ELF-1 (cell line): ENCODE data around the gene SEC61A1.

Experiments used
- DNase-seq: peaks from one replicate; pipeline ENCODE4 v3.0.0-alpha.2; 2016; ENCODE audit warnings: low read depth, low spot score

The SEC61A1 gene

GRCh38 chr3:128060473-128061381, 8.5 kb downstream of the SEC61A1 start:
- DNase-seq = no peak

GRCh38 chr3:128062033-128062745, 10.0 kb downstream of the SEC61A1 start:
- no peak for DNase-seq

- no peak for DNase-seq
These were observed 11.6 kb downstream of the SEC61A1 start for GRCh38 chr3:128063865-128064264.

DNA sequence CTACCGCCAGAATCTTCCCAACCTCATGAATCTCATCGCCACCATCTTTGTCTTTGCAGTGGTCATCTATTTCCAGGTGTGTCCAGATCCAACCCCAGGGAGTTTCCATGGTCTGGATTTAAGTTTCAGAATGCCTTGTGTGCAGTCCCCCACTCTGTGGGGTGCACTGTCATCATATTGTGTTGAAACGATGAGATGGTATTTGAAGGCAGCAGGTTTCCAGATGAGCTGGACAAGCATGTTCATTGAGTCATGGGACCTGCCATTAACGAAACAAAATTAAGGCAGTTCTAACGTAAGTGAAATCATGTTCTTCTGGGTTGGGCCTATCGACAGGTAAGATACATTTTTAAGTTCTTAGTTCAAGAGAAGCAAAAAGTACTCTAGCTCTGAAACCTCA, 12.7 kb downstream of the SEC61A1 start:
- DNase-seq = no peak

DNA sequence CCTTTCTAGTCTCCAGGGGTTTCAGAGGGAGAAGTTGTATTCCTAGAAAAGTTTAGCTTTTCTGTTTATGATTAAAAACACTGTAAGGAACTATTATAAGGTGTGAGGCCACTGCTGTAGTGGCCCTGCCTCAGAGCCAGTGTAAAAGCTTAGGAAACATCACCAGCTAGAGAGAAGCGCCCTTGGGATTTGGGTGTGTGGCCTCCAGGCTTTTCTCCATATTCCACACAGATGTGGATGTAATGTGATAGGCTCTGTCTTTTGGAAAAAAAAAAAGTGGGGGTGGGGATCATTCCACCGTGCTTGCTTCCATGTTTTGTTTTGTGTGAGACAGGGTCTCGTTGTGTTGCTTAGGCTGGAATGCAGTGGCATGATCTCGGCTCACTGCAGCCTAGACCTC, 13.9 kb downstream of the SEC61A1 start:
- DNase-seq = no peak

DNA sequence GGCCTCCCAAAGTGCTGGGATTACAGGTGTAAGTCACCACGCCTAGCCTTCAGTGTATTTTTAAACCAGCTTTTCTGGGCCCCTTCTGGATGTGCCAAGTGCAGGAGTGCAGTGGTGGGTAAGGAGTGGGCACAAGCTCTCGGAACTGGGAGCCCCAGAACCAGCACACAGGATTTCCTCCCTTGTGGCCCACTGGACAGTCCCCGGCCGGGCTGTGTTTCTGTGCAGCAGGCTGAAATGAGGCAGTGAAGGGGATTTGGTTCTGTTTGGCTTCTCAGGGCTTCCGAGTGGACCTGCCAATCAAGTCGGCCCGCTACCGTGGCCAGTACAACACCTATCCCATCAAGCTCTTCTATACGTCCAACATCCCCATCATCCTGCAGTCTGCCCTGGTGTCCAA, 14.4 kb downstream of the SEC61A1 start:
- no peak for DNase-seq

DNA sequence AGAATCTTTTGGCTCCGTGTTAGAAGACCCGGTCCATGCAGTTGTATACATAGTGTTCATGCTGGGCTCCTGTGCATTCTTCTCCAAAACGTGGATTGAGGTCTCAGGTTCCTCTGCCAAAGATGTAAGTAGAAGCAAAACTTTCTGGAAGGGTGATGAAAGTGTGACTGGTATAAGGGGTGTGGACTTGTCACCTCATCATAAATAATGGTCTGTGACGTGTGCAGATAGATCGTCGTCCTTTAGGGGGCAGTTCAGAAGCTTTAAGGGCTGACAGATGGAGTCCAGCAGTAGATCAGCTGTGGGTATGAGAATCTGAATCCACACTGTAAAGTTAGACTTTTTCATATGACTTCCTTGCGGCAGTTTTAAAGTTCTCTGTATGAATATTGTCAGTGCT, 15.3 kb downstream of the SEC61A1 start:
- no peak for DNase-seq

- peak; percentile 58 for DNase-seq
These were observed 16.0 kb downstream of the SEC61A1 start for GRCh38 chr3:128068156-128068620.

GRCh38 chr3:128069271-128069670, 17.0 kb downstream of the SEC61A1 start:
- DNase-seq = no peak

DNA sequence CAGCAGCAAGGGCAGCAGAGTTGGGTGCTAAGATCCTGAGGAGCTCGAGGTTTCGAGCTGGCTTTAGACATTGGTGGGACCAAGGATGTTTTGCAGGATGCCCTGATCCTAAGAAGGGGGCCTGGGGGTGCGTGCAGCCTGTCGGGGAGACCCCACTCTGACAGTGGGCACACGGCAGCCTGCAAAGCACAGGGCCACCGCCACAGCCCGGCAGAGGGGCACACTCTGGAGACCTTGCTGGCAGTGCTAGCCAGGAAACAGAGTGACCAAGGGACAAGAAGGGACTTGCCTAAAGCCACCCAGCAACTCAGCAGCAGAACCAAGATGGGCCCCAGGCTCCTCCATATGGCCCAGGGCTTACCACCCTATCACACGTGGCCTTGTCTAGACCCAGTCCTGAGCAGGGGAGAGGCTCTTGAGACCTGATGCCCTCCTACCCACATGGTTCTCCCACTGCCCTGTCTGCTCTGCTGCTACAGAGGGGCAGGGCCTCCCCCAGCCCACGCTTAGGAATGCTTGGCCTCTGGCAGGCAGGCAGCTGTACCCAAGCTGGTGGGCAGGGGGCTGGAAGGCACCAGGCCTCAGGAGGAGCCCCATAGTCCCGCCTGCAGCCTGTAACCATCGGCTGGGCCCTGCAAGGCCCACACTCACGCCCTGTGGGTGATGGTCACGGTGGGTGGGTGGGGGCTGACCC, 18.8 kb downstream of the SEC61A1 start:
- DNase-seq = no peak

- no peak for DNase-seq
These were observed 19.7 kb downstream of the SEC61A1 start for GRCh38 chr3:128071771-128072453.

GRCh38 chr3:128072454-128073184, 20.4 kb downstream of the SEC61A1 start:
- DNase-seq = peak; percentile 36

- no peak for DNase-seq
These were observed 21.0 kb downstream of the SEC61A1 start for GRCh38 chr3:128073185-128073725.

DNA sequence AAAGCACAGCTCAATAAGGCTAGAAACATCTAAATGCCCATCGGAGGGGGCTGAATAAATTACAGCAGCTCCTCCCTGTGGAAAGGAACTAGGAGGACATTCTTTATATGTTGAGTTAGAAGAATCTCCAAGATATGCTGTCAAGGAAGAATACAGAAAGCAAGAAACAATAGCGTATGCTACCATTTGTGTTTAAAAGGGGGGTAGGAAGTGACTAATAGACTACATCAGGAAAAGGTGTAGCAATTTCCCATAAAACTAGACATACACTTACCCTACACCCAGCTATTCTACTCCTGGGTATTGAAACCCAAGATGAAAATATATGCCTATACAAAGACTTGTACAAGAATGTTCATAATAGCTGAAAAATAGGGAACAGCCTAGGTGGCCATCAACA, 21.6 kb downstream of the SEC61A1 start:
- no peak for DNase-seq

- no peak for DNase-seq
These were observed 22.7 kb downstream of the SEC61A1 start for GRCh38 chr3:128074851-128075521.

DNA sequence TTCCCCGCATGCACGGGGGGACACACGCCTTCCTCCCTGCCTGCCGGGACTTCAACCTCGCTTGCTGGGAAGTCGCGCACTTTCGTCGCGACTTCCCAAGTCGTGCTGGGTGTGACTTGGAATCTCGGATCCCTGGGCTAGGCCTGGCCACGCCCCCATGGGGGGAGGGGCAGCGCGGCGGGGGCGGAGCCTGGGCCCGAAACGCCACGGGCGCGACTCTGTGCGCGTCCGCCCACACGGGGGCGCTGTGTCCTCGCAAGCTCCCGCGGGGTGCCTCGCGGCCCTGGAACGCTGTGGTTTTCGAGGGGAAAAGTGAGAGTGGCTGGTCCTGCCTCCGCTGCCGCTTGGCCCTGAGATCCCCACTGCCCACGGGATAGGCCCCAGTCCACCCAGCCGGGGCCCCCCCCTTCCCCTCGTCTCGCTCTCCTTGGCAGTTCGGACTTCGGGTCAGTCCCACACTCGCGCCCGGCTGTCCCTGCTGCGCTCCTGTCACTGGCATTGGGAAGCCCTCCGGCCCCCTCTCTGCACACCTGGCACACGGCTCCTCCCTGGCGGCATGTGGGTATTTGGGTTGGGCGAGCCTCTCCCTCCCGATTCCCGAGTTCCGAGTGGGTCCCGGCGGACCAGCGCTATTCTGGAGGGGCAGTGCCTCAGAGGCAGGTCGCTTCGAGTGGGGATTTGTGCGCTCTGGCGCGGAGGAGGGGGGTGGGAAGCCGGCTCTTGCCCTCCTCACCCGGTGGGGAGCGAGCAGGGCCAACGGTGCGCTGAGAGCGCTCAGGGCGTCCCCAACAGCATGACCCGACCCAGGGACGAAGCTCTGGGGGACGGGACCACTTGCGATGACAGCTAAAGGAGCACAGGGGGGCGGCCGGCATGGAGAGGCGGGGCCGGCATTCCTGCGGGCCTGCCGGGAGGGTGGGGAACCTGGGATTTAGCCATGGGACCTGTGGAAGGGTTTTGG, 23.6 kb downstream of the SEC61A1 start:
- peak; percentile 98 for DNase-seq

GRCh38 chr3:128076483-128077201, 24.4 kb downstream of the SEC61A1 start:
- DNase-seq = peak; percentile 39

GRCh38 chr3:128077202-128077624, 25.0 kb downstream of the SEC61A1 start:
- DNase-seq = no peak
